Large intestine (tissue), 3 donors: Measurements from ENCODE around the gene SLX4IP. TPM values are rescaled to one million over a fixed set of nuclear protein-coding genes. Genes with fewer than 3 reads are reported as not detected.

Source experiments
- DNase-seq, 2 donors: peaks; one replicate each; pipeline versions ENCODE4 v3.0.0 to v3.0.0-alpha.2; 2013
- H3K27ac ChIP-seq: one replicate; pipeline ENCODE4 v1.5.1; 2013; ENCODE audit warnings: low read length
- H3K27me3 ChIP-seq: 2 replicates; pipeline ENCODE4 v1.6.1; 2013; ENCODE audit warnings: low read length; ENCODE audit not compliant: control insufficient read depth, insufficient read depth
- H3K36me3 ChIP-seq: 2 replicates; pipeline ENCODE4 v1.6.1; 2013; ENCODE audit warnings: low read length; ENCODE audit not compliant: control insufficient read depth, insufficient read depth
- H3K4me1 ChIP-seq: one replicate; pipeline ENCODE4 v1.6.1; 2013; ENCODE audit warnings: low read length; ENCODE audit not compliant: control insufficient read depth, insufficient read depth
- H3K4me3 ChIP-seq: one replicate; pipeline ENCODE4 v1.5.1; 2013; ENCODE audit warnings: low read length
- H3K9me3 ChIP-seq: one replicate; pipeline ENCODE4 v1.6.1; 2013; ENCODE audit warnings: mild to moderate bottlenecking, low read depth, low read length, moderate library complexity; ENCODE audit not compliant: control insufficient read depth
- WGBS: methylation state at CpG from one replicate; pipeline ENCODE4 v1.1.5; 2013; ENCODE audit warnings: low lambda C conversion rate; ENCODE audit not compliant: insufficient coverage; 5-methylcytosine and 5-hydroxymethylcytosine counted together
- polyA plus RNA-seq: library from polyadenylated mRNA; unstranded; fragments of 120-200 nt; gene quantifications from one replicate; pipeline ENCODE4 v1.2.1, GENCODE V29; 2013

Gene SLX4IP
- polyA plus RNA-seq, 1 donor: 7.2 TPM

- no peak overlapping the region for H3K27ac ChIP-seq
- no peaks in the 10 kb centered on the region for H3K4me1 ChIP-seq
- WGBS: 50% methylated on average over 1 of the region's 2 CpGs
- H3K36me3 ChIP-seq: no peaks in the 10 kb centered on the region
- H3K27me3 ChIP-seq: no peaks in the 10 kb centered on the region
- H3K4me3 ChIP-seq: no peak overlapping the region
- H3K9me3 ChIP-seq: no peaks in the 10 kb centered on the region
- no peak for DNase-seq
These were observed 138.3 kb downstream of the SLX4IP start for GRCh38 chr20:10573273-10573950.

GRCh38 chr20:10573951-10574339 lies 138.8 kb downstream of the SLX4IP start:
- Histone ChIP-seq H3K27me3 (no peaks in the 10 kb centered on the region), H3K27ac (no peak overlapping the region), H3K4me3 (no peak overlapping the region), H3K4me1 (no peaks in the 10 kb centered on the region), H3K9me3 (no peaks in the 10 kb centered on the region), H3K36me3 (no peaks in the 10 kb centered on the region)
- 100% methylated on average over 1 of the region's 1 CpG for WGBS
- no peak for DNase-seq

GRCh38 chr20:10576411-10577090 lies 141.4 kb downstream of the SLX4IP start:
- Histone ChIP-seq H3K4me1 (no peaks in the 10 kb centered on the region), H3K36me3 (no peaks in the 10 kb centered on the region), H3K27ac (no peak overlapping the region), H3K9me3 (no peaks in the 10 kb centered on the region), H3K4me3 (no peak overlapping the region), H3K27me3 (no peaks in the 10 kb centered on the region)
- DNase-seq: no peak
- WGBS: 94% methylated on average over 2 of the region's 3 CpGs

GRCh38 chr20:10577648-10578047 lies 142.5 kb downstream of the SLX4IP start:
- Histone ChIP-seq H3K27me3 (no peaks in the 10 kb centered on the region), H3K4me1 (no peaks in the 10 kb centered on the region), H3K9me3 (no peaks in the 10 kb centered on the region), H3K27ac (no peak overlapping the region), H3K36me3 (no peaks in the 10 kb centered on the region), H3K4me3 (no peak overlapping the region)
- no peak for DNase-seq
- 86% methylated on average over 1 of the region's 3 CpGs for WGBS

GRCh38 chr20:10578607-10579006 lies 143.5 kb downstream of the SLX4IP start:
- Histone ChIP-seq H3K4me1 (no peaks in the 10 kb centered on the region), H3K4me3 (no peak overlapping the region), H3K27me3 (no peaks in the 10 kb centered on the region), H3K9me3 (no peaks in the 10 kb centered on the region), H3K27ac (no peak overlapping the region), H3K36me3 (no peaks in the 10 kb centered on the region)
- 70% methylated on average over 2 of the region's 2 CpGs for WGBS
- DNase-seq: no peak

- no peaks in the 10 kb centered on the region for H3K27me3 ChIP-seq
- no peak for DNase-seq
- H3K4me3 ChIP-seq: no peak overlapping the region
- H3K27ac ChIP-seq: no peak overlapping the region
- H3K9me3 ChIP-seq: no peaks in the 10 kb centered on the region
- H3K36me3 ChIP-seq: no peaks in the 10 kb centered on the region
- no peaks in the 10 kb centered on the region for H3K4me1 ChIP-seq
- WGBS: no CpG with 5 or more reads among the region's 1 CpG
These were observed 144.8 kb downstream of the SLX4IP start for GRCh38 chr20:10579942-10580341.

GRCh38 chr20:10580700-10581099 lies 145.6 kb downstream of the SLX4IP start:
- no CpG with 5 or more reads among the region's 2 CpGs for WGBS
- DNase-seq: no peak
- Histone ChIP-seq H3K9me3 (no peaks in the 10 kb centered on the region), H3K4me3 (no peak overlapping the region), H3K27me3 (no peaks in the 10 kb centered on the region), H3K4me1 (no peaks in the 10 kb centered on the region), H3K27ac (no peak overlapping the region), H3K36me3 (no peaks in the 10 kb centered on the region)

GRCh38 chr20:10581823-10582222 lies 146.7 kb downstream of the SLX4IP start:
- no peaks in the 10 kb centered on the region for H3K9me3 ChIP-seq
- DNase-seq: no peak
- H3K4me1 ChIP-seq: no peaks in the 10 kb centered on the region
- WGBS: 20% methylated on average over 1 of the region's 4 CpGs
- H3K4me3 ChIP-seq: no peak overlapping the region
- no peak overlapping the region for H3K27ac ChIP-seq
- no peaks in the 10 kb centered on the region for H3K27me3 ChIP-seq
- no peaks in the 10 kb centered on the region for H3K36me3 ChIP-seq

- DNase-seq: no peak
- H3K36me3 ChIP-seq: no peaks in the 10 kb centered on the region
- no peak overlapping the region for H3K4me3 ChIP-seq
- no peaks in the 10 kb centered on the region for H3K27me3 ChIP-seq
- H3K27ac ChIP-seq: no peak overlapping the region
- H3K9me3 ChIP-seq: no peaks in the 10 kb centered on the region
- H3K4me1 ChIP-seq: no peaks in the 10 kb centered on the region
These were observed 149.3 kb downstream of the SLX4IP start for GRCh38 chr20:10584371-10584770.

- no peak overlapping the region for H3K27ac ChIP-seq
- no peaks in the 10 kb centered on the region for H3K4me1 ChIP-seq
- no peak for DNase-seq
- 100% methylated on average over 1 of the region's 3 CpGs for WGBS
- H3K4me3 ChIP-seq: no peak overlapping the region
- H3K36me3 ChIP-seq: no peaks in the 10 kb centered on the region
- H3K27me3 ChIP-seq: no peaks in the 10 kb centered on the region
- H3K9me3 ChIP-seq: no peaks in the 10 kb centered on the region
These were observed 150.2 kb downstream of the SLX4IP start for GRCh38 chr20:10585308-10585707.

GRCh38 chr20:10586296-10586695 lies 151.2 kb downstream of the SLX4IP start:
- DNase-seq: no peak
- Histone ChIP-seq H3K36me3 (no peaks in the 10 kb centered on the region), H3K4me1 (no peaks in the 10 kb centered on the region), H3K9me3 (no peaks in the 10 kb centered on the region), H3K4me3 (no peak overlapping the region), H3K27ac (no peak overlapping the region), H3K27me3 (no peaks in the 10 kb centered on the region)
- 100% methylated on average over 2 of the region's 4 CpGs for WGBS
